ENCODE measurements around the gene EMILIN3. TPM values are rescaled to one million over a fixed set of nuclear protein-coding genes. Genes with fewer than 3 reads are reported as not detected.

The EMILIN3 gene
- total RNA-seq, 2 experiments from 2014 or later, result not detected

DNA sequence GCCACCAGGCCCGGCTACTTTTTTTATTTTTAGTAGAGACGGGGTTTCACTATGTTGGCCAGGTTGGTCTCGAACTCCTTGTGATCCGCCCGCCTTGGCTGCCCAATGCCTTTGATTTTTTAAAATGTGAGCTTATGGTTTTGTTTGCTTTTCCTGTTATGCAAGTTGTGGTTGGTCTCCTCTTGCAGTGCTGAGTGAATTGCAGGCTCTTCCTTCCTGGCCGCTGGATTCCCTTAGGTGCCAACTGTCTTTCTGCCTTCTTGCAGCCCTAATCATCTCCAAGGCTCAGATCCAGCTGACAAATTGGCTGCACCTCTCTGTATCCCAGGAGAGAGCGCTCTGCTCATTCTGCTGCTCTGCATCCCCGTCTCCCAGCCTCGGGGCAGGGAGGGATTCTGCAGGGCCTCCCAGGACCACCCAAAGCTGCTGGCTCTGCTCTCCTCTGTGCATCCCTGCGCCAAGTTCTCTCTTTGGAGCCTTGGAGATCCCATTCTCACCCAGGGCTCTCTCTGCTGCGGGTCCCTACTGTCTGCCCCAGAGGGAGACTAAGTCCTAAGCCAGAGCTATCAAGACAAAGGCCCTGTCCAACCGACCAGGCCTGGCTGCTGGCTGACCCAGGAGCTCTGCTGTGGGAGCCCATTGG, 14.1 kb upstream of the EMILIN3 start:
- H3K27ac Mint-ChIP-seq, result no peak overlapping the region
- no peak overlapping the region for H3K4me3 Mint-ChIP-seq
- POLR2A ChIA-PET, result no interaction called here
- H3K36me3 Mint-ChIP-seq, result no peaks in the 10 kb centered on the region
- peaks cover 54% of the 10 kb centered on the region for H3K27me3 Mint-ChIP-seq
- H3K9me3 Mint-ChIP-seq, result peaks cover 2% of the 10 kb centered on the region
- DNase-seq (no peak), ATAC-seq (ENCODE audit: low read depth) (no peak)
- H3K4me1 Mint-ChIP-seq, result peaks cover 9% of the 10 kb centered on the region

DNA sequence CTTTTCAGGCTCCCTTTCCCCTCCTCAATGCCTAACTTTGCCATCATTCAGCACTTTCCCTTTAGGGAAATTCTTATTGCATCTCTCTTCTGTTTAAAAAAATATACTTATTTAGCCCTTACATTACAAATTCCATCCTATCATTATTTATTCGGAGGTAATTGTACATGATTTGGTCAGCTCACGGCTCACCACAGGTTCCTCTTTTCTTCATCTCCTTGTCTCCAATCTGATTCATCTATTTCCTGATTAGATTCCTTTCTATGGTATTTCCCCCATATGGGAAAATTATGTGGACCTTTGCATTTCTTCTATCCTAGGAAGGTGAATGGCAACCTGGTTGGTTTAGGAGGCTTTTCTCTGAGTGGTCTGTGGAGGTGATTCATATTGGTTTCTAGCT, 12.9 kb upstream of the EMILIN3 start:
- ATAC-seq (ENCODE audit: low read depth) (no peak), DNase-seq (no peak)
- peaks cover 2% of the 10 kb centered on the region for H3K9me3 Mint-ChIP-seq
- H3K4me1 Mint-ChIP-seq, result peaks cover 9% of the 10 kb centered on the region
- no peak overlapping the region for H3K4me3 Mint-ChIP-seq
- POLR2A ChIA-PET, result no interaction called here
- no peaks in the 10 kb centered on the region for H3K36me3 Mint-ChIP-seq
- H3K27me3 Mint-ChIP-seq, result peaks cover 54% of the 10 kb centered on the region
- H3K27ac Mint-ChIP-seq, result no peak overlapping the region

DNA sequence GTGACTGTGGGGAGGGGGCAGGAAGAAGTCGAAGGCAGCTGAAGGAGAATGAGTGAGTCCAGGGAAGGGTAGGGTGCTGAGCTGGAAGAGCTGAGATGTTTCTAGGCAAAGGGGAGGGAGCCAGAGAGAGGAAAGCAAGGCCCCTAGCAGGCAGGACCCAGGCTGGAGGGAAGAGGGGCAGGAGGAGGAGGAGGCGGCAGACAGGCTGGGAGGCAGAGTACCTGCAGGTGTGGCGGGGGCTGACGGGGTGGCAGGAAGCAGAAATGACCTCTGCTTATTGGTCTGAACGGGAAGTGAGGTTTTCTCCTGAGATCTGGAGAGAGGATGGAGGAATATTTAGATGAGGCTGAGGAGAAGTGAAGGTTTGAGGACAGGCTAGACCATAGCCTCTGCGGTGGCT, 10.7 kb upstream of the EMILIN3 start:
- DNase-seq (no peak), ATAC-seq (ENCODE audit: low read depth) (no peak)
- POLR2A ChIA-PET, result no interaction called here
- no peaks in the 10 kb centered on the region for H3K36me3 Mint-ChIP-seq
- H3K27me3 Mint-ChIP-seq, result peaks cover 59% of the 10 kb centered on the region
- H3K27ac Mint-ChIP-seq, result no peak overlapping the region
- no peak overlapping the region for H3K4me3 Mint-ChIP-seq
- H3K9me3 Mint-ChIP-seq, result peaks cover 1% of the 10 kb centered on the region
- H3K4me1 Mint-ChIP-seq, result peaks cover 9% of the 10 kb centered on the region

DNA sequence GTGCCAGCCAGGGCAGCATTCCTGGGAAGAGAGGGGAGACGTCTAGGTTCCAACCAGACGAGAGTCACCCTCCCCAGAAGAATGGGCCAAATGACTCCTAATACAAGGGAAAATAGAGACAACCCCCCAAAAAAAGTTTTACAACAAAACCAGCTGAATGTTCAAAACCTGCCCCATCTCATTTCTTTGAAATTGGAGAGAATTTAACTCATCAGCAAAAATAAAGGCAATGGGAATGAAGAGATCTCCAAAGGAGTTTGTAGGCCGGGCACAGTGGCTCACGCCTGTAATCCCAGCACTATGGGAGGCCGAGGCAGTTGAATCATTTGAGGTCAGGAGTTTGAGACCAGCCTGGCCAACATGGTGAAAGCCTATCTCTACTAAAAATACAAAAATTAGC, 9.7 kb upstream of the EMILIN3 start:
- Mint-ChIP-seq H3K9me3 (peaks cover 2% of the 10 kb centered on the region), H3K36me3 (peaks cover under 1% of the 10 kb centered on the region)
- ATAC-seq (ENCODE audit: low read depth), result no peak

DNA sequence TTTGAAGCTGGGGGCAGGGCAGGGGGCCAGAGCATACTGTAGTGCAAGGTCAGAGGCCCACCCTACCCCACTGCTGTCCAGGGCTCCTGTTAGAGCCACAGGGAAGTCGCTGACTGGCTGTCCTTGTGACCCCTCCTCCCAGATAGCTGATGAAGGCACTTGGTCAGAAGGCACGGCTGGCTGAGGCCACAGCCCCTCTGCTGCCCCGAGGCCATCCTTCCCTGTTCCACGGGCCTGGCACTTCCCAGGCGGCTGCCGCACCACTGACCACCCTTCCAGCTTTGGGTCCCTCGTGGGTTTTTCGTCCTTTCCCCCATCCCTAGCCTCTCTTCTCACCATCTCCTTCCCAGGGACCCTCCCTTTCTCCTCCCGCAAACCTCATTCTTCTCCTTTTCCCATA, 9.2 kb upstream of the EMILIN3 start:
- POLR2A ChIA-PET, result no interaction called here
- Mint-ChIP-seq H3K27me3 (peaks cover 56% of the 10 kb centered on the region), H3K36me3 (peaks cover 4% of the 10 kb centered on the region), H3K9me3 (peaks cover 6% of the 10 kb centered on the region), H3K4me3 (no peak overlapping the region), H3K4me1 (peaks cover 9% of the 10 kb centered on the region), H3K27ac (no peak overlapping the region)
- DNase-seq, result no peak
- ATAC-seq (ENCODE audit: low read depth), result no peak

More for the DNA sequence above, 9.7 kb upstream of the EMILIN3 start:
- Mint-ChIP-seq H3K27me3 (peaks cover 56% of the 10 kb centered on the region), H3K4me1 (peaks cover 9% of the 10 kb centered on the region), H3K4me3 (no peak overlapping the region), H3K27ac (no peak overlapping the region)
- POLR2A ChIA-PET, result no interaction called here
- no peak for DNase-seq

DNA sequence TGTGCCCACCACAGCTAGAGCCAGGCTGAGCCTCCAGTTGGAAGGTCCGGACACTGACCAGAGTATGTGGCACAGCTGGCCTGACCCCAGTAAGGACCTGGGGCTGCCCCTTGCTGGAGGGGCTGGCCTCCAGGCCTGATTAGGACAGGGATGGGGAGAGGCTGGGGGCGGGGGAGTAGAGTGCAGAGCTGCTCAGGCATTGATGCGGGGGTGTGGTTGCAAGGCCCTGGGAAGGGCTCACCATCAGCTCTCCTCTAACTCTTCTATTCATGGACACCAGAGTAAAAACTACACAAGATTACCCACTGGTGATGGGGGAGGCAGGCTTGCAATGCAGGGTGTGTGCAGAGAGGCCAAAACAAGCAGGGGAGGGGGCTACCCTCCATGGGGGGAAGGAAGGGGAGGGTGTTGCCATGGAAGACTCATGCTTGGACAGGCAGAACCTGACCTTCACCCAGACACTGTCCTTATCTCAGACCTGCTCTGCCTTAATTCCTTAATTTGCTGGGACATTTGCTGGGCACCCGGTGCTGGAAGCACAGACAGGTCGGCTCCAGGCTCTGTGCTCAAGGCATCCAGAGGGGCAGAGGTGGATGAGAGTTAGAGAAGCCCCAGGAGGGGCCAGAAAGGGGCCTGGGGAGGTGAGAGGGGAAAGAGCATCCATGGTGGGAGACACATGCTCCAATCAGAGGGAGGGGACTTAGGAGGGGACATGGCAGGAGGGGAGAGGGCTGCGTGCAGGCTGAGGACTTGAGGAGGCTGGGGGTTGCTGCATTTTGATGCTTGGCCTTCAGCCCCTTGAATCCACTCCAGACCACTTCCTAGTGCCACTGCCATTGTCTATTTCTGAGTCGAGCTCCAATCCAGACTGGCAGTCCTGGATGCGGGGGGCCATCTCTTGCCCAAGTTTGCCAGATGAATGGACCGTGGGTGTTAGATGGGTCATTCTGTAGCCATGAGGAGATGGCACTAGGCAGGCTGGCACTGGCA, 7.6 kb upstream of the EMILIN3 start:
- H3K27ac Mint-ChIP-seq, result no peak overlapping the region
- ATAC-seq (ENCODE audit: low read depth), result no peak
- peaks cover 5% of the 10 kb centered on the region for H3K4me1 Mint-ChIP-seq
- H3K4me3 Mint-ChIP-seq, result no peak overlapping the region
- peaks cover 7% of the 10 kb centered on the region for H3K9me3 Mint-ChIP-seq
- POLR2A ChIA-PET, result no interaction called here
- peaks cover 46% of the 10 kb centered on the region for H3K27me3 Mint-ChIP-seq
- no peak for DNase-seq
- H3K36me3 Mint-ChIP-seq, result peaks cover 4% of the 10 kb centered on the region

DNA sequence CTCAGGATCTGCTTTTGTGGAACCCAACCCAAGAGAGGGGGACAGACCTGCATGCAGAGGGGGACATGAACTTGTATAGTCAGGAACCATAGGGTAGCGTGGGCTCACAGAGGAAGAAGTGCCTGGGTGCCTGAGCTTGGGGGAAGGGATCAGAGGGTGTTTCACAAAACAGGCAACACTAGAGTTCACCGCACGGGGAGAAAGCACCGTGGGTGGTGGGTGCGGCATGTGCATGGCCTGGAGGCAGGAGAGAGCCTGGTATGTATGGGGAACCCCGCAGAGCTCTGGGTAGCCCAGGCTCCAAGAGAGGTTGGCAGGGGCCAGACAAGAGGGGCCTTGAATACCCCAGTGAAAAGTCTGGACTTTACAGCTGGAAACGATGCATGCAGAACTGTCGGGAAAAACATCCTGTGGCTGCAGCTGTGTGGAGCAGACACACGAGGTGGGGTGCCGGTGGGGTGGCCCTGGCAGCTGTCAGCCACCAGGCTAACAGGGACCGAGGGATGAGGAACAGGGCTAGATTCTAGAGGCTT, 6.7 kb upstream of the EMILIN3 start:
- peaks cover 46% of the 10 kb centered on the region for H3K27me3 Mint-ChIP-seq
- H3K4me3 Mint-ChIP-seq, result no peak overlapping the region
- ATAC-seq (ENCODE audit: low read depth) (no peak), DNase-seq (no peak)
- POLR2A ChIA-PET, result no interaction called here
- peaks cover 7% of the 10 kb centered on the region for H3K9me3 Mint-ChIP-seq
- H3K27ac Mint-ChIP-seq, result no peak overlapping the region
- H3K36me3 Mint-ChIP-seq, result peaks cover 4% of the 10 kb centered on the region
- H3K4me1 Mint-ChIP-seq, result peaks cover 5% of the 10 kb centered on the region

DNA sequence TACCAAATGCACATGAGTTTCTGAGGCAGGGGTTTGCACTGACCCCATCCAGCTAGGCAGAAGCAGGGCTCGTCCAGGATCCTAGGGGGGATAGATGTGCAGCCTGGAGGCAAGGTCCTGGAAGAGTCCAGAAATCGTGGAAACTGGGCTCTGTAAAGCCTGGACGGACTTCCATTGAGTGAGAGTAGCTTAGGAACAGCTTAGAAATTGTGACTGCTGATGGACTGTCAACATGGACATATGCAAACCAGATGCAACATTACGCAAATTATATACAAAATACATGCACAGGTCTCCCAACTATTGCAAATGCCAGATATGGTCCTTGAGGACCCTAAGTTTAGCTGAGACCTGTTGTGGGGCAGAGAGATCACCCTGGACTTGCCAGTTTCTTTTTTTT, 4.8 kb upstream of the EMILIN3 start:
- Mint-ChIP-seq H3K27me3 (peaks cover 42% of the 10 kb centered on the region), H3K9me3 (peaks cover 7% of the 10 kb centered on the region), H3K4me1 (no peaks in the 10 kb centered on the region), H3K27ac (no peak overlapping the region), H3K4me3 (no peak overlapping the region), H3K36me3 (peaks cover 4% of the 10 kb centered on the region)
- POLR2A ChIA-PET, result no interaction called here
- ATAC-seq (ENCODE audit: low read depth) (no peak), DNase-seq (no peak)

DNA sequence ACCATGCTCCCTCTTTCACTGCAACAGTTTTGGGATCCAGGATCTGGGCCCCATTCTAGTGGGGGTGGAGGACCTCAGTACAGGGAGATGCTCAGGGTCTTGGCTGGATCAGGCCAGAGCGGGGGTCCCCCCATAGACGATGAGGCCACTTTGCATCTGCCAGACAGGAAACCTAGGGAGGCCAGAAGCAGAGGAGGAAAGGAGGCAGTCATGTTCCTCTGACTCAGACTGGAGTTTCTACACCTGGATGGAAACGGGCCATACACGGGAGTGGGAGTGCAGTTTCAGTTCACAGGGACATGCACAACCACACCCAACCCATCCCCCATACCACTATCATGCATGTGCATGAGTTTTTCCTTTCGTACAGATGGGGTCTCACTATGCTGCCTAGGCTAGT, 3.6 kb upstream of the EMILIN3 start:
- H3K9me3 Mint-ChIP-seq, result peaks cover 7% of the 10 kb centered on the region
- no peak overlapping the region for H3K27ac Mint-ChIP-seq
- H3K4me3 Mint-ChIP-seq, result no peak overlapping the region
- POLR2A ChIA-PET, result no interaction called here
- H3K27me3 Mint-ChIP-seq, result peaks cover 46% of the 10 kb centered on the region
- DNase-seq (no peak), ATAC-seq (ENCODE audit: low read depth) (no peak)
- peaks cover 4% of the 10 kb centered on the region for H3K36me3 Mint-ChIP-seq
- H3K4me1 Mint-ChIP-seq, result no peaks in the 10 kb centered on the region

DNA sequence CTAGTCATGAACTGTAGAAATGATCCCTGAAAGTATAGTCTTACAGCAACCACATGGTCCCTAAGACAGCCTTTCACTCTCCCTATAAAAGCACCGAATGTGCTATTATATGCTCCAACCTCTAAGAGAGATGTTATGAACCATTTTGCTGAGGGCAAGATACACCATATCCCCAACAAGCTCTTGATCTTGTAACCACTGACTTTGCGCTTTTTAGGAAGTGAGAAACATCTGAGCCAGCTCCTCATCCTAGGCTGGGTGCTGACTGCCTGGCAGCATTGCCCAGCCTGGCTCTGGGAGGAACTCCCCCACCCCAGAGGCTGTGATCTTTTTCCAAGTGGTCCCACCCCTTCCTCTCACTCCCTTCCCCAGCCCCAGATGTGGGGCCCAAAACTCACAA, 3.1 kb upstream of the EMILIN3 start:
- Mint-ChIP-seq H3K36me3 (peaks cover 4% of the 10 kb centered on the region), H3K27ac (no peak overlapping the region), H3K4me3 (no peak overlapping the region), H3K27me3 (peaks cover 51% of the 10 kb centered on the region), H3K9me3 (peaks cover 7% of the 10 kb centered on the region), H3K4me1 (no peaks in the 10 kb centered on the region)
- POLR2A ChIA-PET, result no interaction called here
- ATAC-seq (ENCODE audit: low read depth) (no peak), DNase-seq (no peak)

DNA sequence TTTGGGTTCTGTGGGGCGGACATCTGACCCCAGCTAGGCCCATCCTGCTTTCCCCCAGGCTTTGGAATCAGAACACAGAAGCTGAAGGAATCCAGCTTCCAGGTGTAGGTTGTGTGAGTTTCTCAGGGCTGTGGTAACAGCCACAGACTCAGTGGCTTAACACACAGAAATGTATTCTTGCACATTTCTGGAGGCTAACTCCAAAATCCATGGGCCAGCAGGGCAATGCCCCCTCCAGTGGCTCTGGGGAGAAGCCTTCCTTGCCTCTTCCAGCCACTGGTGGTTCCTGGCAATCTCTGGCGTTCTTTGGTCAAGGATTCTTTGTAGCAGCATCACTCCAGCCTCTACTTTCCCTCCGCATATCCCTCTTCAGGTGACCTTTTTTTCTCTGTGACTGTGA, 1.3 kb upstream of the EMILIN3 start:
- Mint-ChIP-seq H3K36me3 (peaks cover 4% of the 10 kb centered on the region), H3K27ac (no peak overlapping the region), H3K4me1 (no peaks in the 10 kb centered on the region), H3K4me3 (no peak overlapping the region), H3K9me3 (peaks cover 7% of the 10 kb centered on the region), H3K27me3 (peaks cover 48% of the 10 kb centered on the region)
- POLR2A ChIA-PET, result interaction anchor here (1.1 kb wide), 1 partner anchor 10 kb away, joined by 3 read pairs; no protein-coding TSS in a partner anchor
- DNase-seq, result no peak
- ATAC-seq (ENCODE audit: low read depth), result no peak

DNA sequence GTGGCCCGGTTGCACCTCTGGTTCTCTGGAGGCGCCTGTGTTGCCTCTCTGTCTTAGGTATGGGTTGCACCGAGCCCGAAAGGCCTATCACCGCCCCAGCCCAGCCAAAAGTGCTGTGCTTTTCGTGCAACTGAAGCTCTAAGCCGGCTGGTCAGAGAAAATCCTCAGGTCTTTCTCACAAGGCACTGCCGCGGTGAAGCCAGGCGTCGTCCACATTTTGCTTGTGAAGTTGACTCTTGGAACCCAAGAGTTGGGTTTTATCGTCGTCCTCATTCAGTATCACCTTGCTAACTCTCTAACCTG, 726 bp upstream of the EMILIN3 start:
- Mint-ChIP-seq H3K4me1 (no peaks in the 10 kb centered on the region), H3K9me3 (peaks cover 6% of the 10 kb centered on the region), H3K27me3 (peaks cover 45% of the 10 kb centered on the region), H3K36me3 (peaks cover 4% of the 10 kb centered on the region), H3K27ac (no peak overlapping the region), H3K4me3 (peak overlapping the region; percentile 67)
- ATAC-seq (ENCODE audit: low read depth) (no peak), DNase-seq (no peak)
- POLR2A ChIA-PET, result interaction anchor here (1.1 kb wide), 1 partner anchor 9 kb away, joined by 3 read pairs; no protein-coding TSS in a partner anchor

DNA sequence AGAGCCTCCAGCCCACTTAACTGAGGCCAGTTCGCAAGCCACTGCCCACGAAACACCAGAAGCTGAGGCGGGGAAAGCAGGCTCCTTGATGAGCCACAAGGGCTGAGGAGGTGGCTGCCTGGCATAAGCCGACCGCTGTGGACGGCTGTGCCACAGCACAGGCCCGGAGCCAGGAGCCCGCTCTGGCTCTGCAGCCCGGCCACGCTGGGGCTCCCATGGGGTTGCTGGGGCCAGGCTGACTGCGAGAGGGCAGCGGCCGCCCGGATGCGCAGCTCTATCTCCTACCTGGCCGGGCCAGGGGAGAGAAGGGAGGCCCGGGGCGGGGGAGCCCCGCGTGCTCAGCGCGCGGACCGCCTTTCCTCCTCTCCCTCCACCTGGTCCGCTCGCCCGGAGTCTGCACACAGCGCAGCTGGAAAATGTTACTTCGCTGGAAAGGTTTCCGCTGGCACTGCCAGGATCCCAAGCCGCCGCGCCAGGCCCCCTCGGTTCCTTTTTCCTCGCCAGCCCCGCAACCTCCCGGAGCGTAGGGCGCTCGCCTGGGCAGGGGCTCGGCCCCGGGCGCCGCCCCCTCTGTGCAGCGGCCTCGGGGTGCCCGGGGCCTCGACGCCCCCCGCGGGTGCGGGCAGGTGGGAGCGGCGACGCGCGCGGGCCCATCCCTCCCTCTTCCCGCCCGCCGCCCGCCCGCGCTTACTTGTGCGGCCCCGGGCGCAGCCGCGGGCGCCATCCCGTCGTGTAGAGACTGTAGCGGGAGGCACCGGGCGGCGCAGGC, 657 bp downstream of the EMILIN3 start:
- Mint-ChIP-seq H3K27me3 (peaks cover 43% of the 10 kb centered on the region), H3K4me3 (peak overlapping the region; percentile 25), H3K27ac (no peak overlapping the region), H3K4me1 (no peaks in the 10 kb centered on the region), H3K9me3 (peaks cover 1% of the 10 kb centered on the region), H3K36me3 (no peaks in the 10 kb centered on the region)
- POLR2A ChIA-PET, result no interaction called here
- DNase-seq (no peak), ATAC-seq (ENCODE audit: low read depth) (peak; percentile 44)
